ENCODE measurements around the gene LCN6. TPM values are rescaled to one million over a fixed set of nuclear protein-coding genes. Genes with fewer than 3 reads are reported as not detected.
A peak's percentile ranks its signal among the peaks of the same experiment; 100 is the strongest.

The LCN6 gene
- total and polyA plus RNA-seq, 4 donors, result not detected

GRCh38 chr9:136746155-136746490 lies 2.2 kb downstream of the LCN6 start:
- no peak overlapping the region for H3K27ac ChIP-seq (ENCODE audit: low read depth, low read length)
- DNase-seq (ENCODE audit: low read depth in 4 of 6, low spot score in 6 of 6), result no peak
- peaks cover 3% of the 10 kb centered on the region for H3K36me3 ChIP-seq (ENCODE audit: control insufficient read depth, insufficient read depth, low read length)
- no peaks in the 10 kb centered on the region for H3K9me3 ChIP-seq (ENCODE audit: control insufficient read depth, insufficient read depth, low read length)
- peaks cover 18% of the 10 kb centered on the region for H3K27me3 ChIP-seq (ENCODE audit: control insufficient read depth, insufficient read depth, low read length)
- H3K4me1 ChIP-seq (ENCODE audit: control insufficient read depth, insufficient read depth, low read length), result peaks cover 24% of the 10 kb centered on the region
- no peak overlapping the region for H3K4me3 ChIP-seq (ENCODE audit: low read depth, low read length)
- 96% methylated on average over 4 of the region's 22 CpGs for WGBS (ENCODE audit: insufficient coverage)

DNA sequence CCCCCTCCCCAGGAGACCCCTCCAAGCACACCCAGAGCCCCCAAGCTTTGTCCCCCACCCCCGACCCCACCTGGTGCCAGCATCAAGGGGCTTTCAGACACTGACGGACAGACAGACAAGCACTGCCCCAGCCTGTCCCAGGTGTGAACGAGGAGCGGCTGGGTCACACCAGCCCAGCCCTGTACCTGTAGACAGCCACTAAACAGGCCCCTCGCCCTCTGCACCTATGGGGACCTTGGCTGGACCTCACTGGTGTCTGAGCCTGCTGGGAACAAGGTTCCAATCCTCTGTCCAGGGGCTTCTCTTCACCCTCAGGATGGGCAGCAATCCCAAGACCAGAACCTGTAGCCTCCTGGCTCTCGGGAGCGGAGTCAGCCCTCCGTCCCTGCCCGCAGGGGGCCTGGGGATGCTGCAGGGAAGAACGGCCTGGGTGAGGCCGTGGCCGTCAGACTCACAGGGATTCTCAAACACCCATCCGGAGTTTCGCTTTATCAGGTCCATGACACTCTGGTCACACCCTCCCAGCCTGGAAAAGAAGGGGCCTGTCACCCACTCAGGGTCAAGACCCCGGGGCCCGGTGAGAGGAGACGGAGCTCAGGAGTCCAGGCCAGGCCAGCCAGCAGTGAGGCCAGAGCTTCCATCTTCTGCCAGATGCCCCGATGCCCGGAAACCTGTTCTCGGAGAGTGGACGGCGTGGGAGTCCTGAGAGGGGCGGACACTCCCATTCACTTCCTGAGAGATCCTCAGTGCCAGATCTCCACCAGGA lies 2.8 kb downstream of the LCN6 start:
- WGBS (ENCODE audit: insufficient coverage), result 80% methylated on average over 22 of the region's 23 CpGs
- DNase-seq (ENCODE audit: low read depth in 4 of 6, low spot score in 6 of 6), result no peak
- no peaks in the 10 kb centered on the region for H3K9me3 ChIP-seq (ENCODE audit: control insufficient read depth, insufficient read depth, low read length)
- no peak overlapping the region for H3K27ac ChIP-seq (ENCODE audit: low read depth, low read length)
- H3K27me3 ChIP-seq (ENCODE audit: control insufficient read depth, insufficient read depth, low read length), result peaks cover 23% of the 10 kb centered on the region
- H3K4me3 ChIP-seq (ENCODE audit: low read depth, low read length), result no peak overlapping the region
- peaks cover 29% of the 10 kb centered on the region for H3K4me1 ChIP-seq (ENCODE audit: control insufficient read depth, insufficient read depth, low read length)
- peaks cover 3% of the 10 kb centered on the region for H3K36me3 ChIP-seq (ENCODE audit: control insufficient read depth, insufficient read depth, low read length)

DNA sequence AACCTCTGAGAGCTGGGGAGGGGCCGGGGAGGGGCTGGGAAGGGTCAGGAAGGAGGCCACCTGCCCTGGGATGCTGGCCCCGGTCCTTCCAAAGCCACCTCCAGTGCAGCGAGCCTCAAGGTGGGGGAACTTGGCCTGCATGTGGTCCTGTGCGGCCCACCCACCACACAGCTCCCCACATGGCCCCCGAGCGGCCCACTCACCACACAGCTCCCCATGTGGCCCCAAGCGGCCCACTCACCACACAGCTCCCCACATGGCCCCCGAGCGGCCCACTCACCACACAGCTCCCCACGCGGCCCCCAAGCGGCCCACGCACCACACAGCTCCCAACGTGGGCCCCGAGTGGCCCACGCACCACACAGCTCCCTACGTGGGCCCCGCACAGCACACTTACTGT lies 3.6 kb downstream of the LCN6 start:
- 89% methylated on average over 14 of the region's 18 CpGs for WGBS (ENCODE audit: insufficient coverage)
- Histone ChIP-seq H3K9me3 (ENCODE audit: control insufficient read depth, insufficient read depth, low read length) (no peaks in the 10 kb centered on the region), H3K27ac (ENCODE audit: low read depth, low read length) (no peak overlapping the region), H3K27me3 (ENCODE audit: control insufficient read depth, insufficient read depth, low read length) (peaks cover 23% of the 10 kb centered on the region), H3K4me3 (ENCODE audit: low read depth, low read length) (no peak overlapping the region), H3K4me1 (ENCODE audit: control insufficient read depth, insufficient read depth, low read length) (peaks cover 29% of the 10 kb centered on the region), H3K36me3 (ENCODE audit: control insufficient read depth, insufficient read depth, low read length) (peaks cover 3% of the 10 kb centered on the region)
- no peak for DNase-seq (ENCODE audit: low read depth in 4 of 6, low spot score in 6 of 6)

DNA sequence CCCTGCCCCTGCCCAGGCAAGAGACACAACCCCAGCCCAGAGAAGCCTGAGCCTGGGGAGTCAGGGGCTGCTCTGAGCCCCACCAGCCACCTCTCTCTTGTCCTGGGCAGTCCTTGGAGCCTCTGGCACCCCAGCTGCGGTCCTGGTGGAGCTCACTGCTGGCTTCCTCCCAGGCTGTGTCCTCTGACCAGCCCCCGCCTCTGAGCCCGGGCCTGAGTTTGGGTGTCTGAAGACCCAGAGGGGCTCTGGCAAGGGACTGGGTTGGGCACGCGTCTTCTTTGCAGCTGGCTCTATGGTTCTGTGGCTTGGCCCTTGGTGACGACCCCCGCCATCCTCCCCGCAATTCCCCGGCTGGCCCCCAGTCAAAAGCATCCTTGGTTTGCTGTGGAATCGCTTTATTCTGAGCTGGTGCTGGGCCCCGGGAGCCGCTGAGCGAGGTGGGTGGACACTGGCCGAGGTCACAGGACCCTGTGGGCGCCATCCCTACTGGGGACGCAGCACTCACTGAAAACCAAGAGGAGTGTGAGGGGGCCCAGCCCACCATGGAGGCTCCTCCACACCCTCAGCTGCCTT lies 4.6 kb downstream of the LCN6 start:
- WGBS (ENCODE audit: insufficient coverage), result 74% methylated on average over 16 of the region's 16 CpGs
- Histone ChIP-seq H3K36me3 (ENCODE audit: control insufficient read depth, insufficient read depth, low read length) (peaks cover 3% of the 10 kb centered on the region), H3K27ac (ENCODE audit: low read depth, low read length) (no peak overlapping the region), H3K4me1 (ENCODE audit: control insufficient read depth, insufficient read depth, low read length) (peaks cover 28% of the 10 kb centered on the region), H3K9me3 (ENCODE audit: control insufficient read depth, insufficient read depth, low read length) (no peaks in the 10 kb centered on the region), H3K4me3 (ENCODE audit: low read depth, low read length) (no peak overlapping the region), H3K27me3 (ENCODE audit: control insufficient read depth, insufficient read depth, low read length) (peaks cover 23% of the 10 kb centered on the region)
- DNase-seq (ENCODE audit: low read depth in 4 of 6, low spot score in 6 of 6), result no peak

DNA sequence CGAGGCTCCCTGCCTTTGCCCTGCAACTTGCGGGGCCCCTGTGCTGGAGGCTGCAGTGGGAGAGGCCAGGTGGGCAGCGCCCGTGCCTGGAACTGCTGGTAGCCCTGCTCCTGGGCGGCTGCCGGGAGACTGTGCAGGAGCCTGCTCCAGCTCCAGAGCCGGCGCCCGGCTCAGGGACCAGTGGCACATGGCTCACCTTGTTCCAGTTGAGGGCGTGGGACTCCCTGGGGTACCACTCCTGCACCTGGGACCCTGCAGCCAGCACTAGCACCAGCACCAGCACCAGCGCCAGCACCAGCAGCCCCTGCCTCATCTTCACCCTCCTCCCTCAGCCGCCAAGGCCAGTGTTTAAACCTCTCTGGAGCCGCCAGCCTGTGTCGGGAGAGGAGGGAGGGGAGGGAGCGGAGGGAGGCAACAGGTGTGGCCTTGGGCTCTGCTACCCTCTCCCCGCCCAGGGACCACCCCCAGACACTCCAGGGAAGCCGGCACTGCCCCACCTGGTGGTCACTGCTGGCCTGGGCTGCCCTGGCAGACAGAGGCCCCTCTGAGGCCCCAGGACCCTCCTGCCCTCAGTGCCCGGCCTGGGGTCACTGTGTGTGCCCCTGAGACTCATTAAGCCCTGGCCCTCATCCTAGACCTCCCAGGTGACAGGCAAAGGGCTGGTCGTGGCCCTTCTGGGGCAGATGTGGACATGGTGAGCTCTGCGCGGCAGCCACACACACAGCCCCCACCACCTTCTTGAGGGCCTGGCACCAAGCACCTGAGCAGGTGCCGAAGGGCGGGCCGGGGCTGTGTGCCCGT lies 5.5 kb downstream of the LCN6 start, which contains the start of gene LCN10:
LCN10 (minus strand) TSS at position 350 of the 801 bp plus-strand sequence; CDS start at position 313, 37 bp downstream.
- peaks cover 3% of the 10 kb centered on the region for H3K36me3 ChIP-seq (ENCODE audit: control insufficient read depth, insufficient read depth, low read length)
- no peak within 1 kb of the TSS for H3K4me3 ChIP-seq (ENCODE audit: low read depth, low read length)
- peaks cover 21% of the 10 kb centered on the region for H3K4me1 ChIP-seq (ENCODE audit: control insufficient read depth, insufficient read depth, low read length)
- H3K27me3 ChIP-seq (ENCODE audit: control insufficient read depth, insufficient read depth, low read length), result peaks cover 23% of the 10 kb centered on the region
- H3K9me3 ChIP-seq (ENCODE audit: control insufficient read depth, insufficient read depth, low read length), result no peaks in the 10 kb centered on the region
- no peak within 1 kb of the TSS for H3K27ac ChIP-seq (ENCODE audit: low read depth, low read length)
- WGBS (ENCODE audit: insufficient coverage), result 56% methylated on average over 16 of the region's 25 CpGs
- no peak for DNase-seq (ENCODE audit: low read depth in 4 of 6, low spot score in 6 of 6)

DNA sequence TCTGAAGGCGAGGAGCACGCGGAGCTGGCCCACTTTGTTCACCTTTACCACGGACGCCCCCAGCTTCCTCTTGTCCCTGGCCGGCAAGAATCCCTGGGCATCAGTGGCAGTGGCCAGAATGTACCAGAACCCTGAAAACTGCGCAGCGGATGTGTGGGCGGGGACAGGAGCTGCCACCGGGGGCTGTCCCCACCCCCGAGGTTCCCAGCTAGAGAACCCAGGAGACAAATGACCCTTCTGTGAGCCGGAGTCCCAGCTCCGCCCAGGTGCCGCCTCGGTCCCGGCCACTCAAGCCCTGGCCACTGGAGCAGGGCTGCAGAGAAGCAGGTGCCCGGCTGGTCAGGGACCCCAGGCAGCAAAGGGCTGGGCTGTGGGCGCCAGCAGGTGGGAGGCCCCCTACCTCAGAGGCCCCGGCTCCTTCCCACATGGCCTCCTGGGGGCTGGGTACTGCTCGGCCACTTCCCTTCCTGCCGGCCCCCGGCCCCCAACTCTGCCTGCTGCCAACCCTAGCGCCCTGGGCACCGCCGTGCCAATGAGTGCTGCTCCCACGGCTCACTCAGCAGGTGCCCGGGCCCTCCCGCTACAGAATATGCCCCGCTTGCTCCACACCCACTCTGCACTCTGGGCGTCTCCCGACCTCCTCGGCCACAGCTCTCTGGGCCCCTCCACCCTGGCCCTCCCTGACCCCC lies 6.3 kb downstream of the LCN6 start:
- Histone ChIP-seq H3K9me3 (ENCODE audit: control insufficient read depth, insufficient read depth, low read length) (no peaks in the 10 kb centered on the region), H3K36me3 (ENCODE audit: control insufficient read depth, insufficient read depth, low read length) (peaks cover 3% of the 10 kb centered on the region), H3K27me3 (ENCODE audit: control insufficient read depth, insufficient read depth, low read length) (peaks cover 23% of the 10 kb centered on the region), H3K4me1 (ENCODE audit: control insufficient read depth, insufficient read depth, low read length) (peaks cover 21% of the 10 kb centered on the region), H3K4me3 (ENCODE audit: low read depth, low read length) (no peak overlapping the region), H3K27ac (ENCODE audit: low read depth, low read length) (no peak overlapping the region)
- DNase-seq (ENCODE audit: low read depth in 4 of 6, low spot score in 6 of 6), result no peak
- 48% methylated on average over 32 of the region's 32 CpGs for WGBS (ENCODE audit: insufficient coverage)

GRCh38 chr9:136740971-136741882 lies 7.1 kb downstream of the LCN6 start:
- WGBS (ENCODE audit: insufficient coverage), result 37% methylated on average over 26 of the region's 37 CpGs
- Histone ChIP-seq H3K27me3 (ENCODE audit: control insufficient read depth, insufficient read depth, low read length) (peaks cover 23% of the 10 kb centered on the region), H3K9me3 (ENCODE audit: control insufficient read depth, insufficient read depth, low read length) (no peaks in the 10 kb centered on the region), H3K4me1 (ENCODE audit: control insufficient read depth, insufficient read depth, low read length) (peaks cover 21% of the 10 kb centered on the region), H3K4me3 (ENCODE audit: low read depth, low read length) (no peak overlapping the region), H3K27ac (ENCODE audit: low read depth, low read length) (no peak overlapping the region), H3K36me3 (ENCODE audit: control insufficient read depth, insufficient read depth, low read length) (no peaks in the 10 kb centered on the region)
- DNase-seq (ENCODE audit: low read depth in 4 of 6, low spot score in 6 of 6), result peak in 1 of 6 donors; percentile 43

DNA sequence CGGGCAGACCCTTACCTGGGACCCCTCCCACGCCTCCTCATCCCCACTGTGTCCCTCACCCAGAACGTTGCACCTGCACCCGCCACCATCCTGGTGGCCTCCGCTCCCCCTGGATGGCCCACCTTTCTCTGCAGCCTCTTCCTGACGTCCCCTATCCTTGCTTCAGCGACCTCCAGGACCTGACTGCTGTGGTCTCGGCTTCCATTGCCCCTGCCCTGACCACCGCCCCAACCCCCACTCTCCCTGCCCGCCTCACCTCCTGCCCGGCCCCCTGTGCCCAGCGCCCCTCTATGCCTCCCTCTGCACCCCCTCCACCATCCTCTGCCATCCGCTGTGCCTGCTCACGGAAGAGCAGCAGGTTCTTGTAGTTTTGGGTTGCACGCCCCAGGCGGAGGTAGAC lies 7.8 kb downstream of the LCN6 start:
- H3K36me3 ChIP-seq (ENCODE audit: control insufficient read depth, insufficient read depth, low read length), result no peaks in the 10 kb centered on the region
- WGBS (ENCODE audit: insufficient coverage), result 88% methylated on average over 16 of the region's 16 CpGs
- no peaks in the 10 kb centered on the region for H3K9me3 ChIP-seq (ENCODE audit: control insufficient read depth, insufficient read depth, low read length)
- DNase-seq (ENCODE audit: low read depth in 4 of 6, low spot score in 6 of 6), result no peak
- peaks cover 23% of the 10 kb centered on the region for H3K27me3 ChIP-seq (ENCODE audit: control insufficient read depth, insufficient read depth, low read length)
- H3K27ac ChIP-seq (ENCODE audit: low read depth, low read length), result no peak overlapping the region
- H3K4me3 ChIP-seq (ENCODE audit: low read depth, low read length), result no peak overlapping the region
- peaks cover 21% of the 10 kb centered on the region for H3K4me1 ChIP-seq (ENCODE audit: control insufficient read depth, insufficient read depth, low read length)
